DMS53 treated with DMSO at 0.1 percent for 48 hours (cell line): Measurements from ENCODE around the gene KIAA2012.
"Not testable (repeated sequence)": the region's sequence is repeated elsewhere in the genome, so short reads cannot be mapped to it uniquely, and the experiment has no call there.

Experiments
- DNase-seq: peaks from one replicate; lab custom pipeline; 2025; ENCODE audit not compliant: unreplicated experiment; lab: John Stamatoyannopoulos, UW

Gene KIAA2012

DNA sequence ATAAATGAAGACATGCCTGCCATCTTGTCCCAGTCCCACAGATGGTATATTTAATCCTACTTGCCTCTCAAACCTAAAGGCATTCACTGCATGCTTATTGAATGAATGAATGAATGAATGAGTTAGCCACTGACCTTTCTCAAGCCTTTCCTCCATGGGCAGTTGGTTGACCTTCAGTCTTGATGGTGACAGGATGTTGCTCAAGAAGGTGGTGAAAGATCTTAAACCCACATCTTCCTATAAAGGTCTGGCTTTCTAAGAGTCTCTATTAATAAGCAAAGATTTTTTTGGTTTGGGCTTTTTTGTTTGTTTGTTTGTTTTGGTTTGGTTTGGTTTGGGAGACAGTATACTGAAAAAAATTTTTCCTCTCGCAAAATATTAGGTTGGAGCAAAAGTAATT is 41.7 kb downstream of the KIAA2012 start:
- no peak for DNase-seq

DNA sequence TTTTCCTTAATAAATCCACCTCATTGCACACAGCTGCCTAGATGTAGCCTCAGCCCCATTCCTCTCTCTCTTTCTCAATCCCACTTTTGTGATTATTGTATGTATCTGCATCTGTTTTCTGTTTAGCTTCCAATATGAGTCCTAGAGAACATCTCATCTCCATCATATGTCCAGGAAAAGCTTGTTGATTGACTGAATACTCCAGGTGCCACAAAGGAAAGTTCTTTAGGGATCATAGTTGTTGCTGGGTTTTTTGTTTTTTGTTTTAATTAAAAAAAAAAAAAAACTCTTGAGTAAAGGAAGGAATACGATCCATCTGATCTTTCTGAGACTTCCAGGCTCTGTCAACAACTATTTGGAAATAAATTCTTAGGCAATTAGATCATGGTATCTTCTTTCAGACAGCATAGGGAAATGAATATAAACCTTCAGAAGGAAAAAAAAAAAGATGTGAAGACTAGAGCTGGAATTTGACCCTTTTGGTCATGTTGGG is 42.5 kb downstream of the KIAA2012 start:
- DNase-seq = no peak

DNA sequence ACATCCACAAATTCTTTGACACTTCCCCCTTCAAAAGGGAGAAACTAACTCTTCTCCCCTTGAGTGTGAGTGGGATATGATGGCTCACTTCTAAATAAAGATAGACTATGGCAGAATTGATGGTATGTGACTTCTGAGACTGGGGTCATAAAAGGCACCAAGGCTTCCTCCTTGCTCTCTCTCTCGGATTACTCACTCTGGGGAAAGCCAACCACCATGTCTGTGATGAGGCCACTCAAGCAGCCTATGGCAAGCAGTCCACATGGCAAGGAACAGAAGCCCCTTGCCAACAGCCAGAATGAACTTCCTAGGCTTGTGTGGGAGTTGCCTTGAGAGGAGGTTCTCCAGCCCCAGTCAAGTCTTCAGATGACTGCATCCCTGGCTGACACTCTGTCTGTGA is 43.6 kb downstream of the KIAA2012 start:
- no peak for DNase-seq

DNA sequence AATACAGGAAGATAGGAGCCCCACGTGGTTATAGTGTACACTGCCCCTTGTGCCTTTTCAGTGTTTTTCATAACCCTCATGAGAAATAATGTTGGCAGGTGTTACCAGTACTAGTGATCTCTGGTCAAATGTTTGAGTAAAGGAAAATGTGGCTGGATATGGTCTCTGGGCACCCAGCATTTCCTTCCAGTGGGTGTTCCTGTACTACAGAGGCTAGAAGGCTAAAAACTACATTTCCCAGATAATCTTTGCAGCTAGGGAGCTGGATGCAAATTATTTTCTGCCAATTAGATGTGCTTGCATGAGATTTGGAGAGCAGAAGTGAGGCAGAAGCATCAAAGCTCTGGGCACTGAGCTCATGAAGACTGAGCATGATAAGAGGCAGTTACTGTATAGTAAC is 45.1 kb downstream of the KIAA2012 start:
- no peak for DNase-seq

DNA sequence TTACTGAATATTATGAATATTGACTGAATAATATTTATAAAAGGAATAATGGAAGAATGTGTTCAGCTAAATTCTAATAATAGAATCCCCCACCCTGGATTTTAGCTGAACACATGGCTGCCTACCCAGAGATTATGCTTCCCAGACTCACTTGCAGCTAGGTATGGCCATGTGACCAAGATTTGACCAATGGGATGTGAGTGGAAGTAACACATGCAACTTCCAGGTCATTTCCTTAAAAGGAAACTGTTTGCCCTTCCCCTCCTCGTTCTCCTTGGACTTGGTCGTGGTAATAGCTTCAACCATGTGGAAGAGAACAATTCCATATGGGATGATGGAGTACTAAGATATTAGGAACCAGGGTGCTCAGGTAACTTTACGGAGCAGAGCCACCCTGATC is 47.8 kb downstream of the KIAA2012 start:
- no peak for DNase-seq

DNA sequence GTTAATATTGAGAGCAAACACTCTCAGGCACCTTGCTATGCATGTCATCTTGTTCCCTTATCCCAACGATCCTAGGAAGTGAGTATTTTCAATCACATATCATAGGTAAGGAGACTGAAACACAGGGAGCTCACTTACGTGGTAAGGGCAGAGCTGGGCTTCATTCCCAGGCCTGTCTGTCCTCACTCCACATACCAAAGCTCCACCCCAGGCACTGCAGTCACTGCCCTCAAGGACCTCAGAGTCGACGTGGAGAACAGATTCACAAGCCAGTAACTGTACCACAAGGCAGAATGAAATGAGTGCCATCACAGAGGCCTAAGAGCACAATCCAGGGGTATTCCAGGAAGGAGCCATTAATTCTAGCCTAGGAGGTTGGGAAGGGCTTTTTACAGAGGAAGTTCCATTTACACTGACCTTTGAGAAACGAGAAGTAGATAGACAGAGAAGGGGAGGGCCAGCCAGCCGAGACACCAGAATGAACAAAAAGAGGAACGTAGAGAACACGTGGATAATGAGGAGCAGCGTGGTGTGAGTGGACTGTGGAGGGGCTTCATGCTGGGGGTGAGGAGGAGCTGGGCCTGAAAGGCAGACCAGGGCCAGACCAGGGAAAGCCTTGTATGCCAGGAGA is 48.6 kb downstream of the KIAA2012 start:
- no peak for DNase-seq

DNA sequence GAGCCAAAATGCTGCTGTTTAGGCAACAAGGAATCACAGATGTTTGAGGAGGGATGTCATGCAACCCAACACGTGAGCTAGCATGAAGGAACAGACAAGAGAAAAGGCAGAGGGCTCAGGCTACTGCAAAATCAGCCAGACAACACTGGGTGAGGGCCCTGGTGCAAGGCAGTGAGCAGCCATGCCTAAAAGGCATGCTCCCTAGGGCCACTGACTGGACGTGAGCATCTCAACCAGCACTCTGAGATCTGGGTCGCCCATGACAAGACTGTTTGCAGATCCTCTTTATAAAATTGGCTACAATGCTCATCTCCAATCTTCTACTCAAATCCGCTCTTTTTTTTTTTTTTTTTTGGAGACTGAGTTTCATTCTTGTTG is 49.1 kb downstream of the KIAA2012 start:
- no peak for DNase-seq

DNA sequence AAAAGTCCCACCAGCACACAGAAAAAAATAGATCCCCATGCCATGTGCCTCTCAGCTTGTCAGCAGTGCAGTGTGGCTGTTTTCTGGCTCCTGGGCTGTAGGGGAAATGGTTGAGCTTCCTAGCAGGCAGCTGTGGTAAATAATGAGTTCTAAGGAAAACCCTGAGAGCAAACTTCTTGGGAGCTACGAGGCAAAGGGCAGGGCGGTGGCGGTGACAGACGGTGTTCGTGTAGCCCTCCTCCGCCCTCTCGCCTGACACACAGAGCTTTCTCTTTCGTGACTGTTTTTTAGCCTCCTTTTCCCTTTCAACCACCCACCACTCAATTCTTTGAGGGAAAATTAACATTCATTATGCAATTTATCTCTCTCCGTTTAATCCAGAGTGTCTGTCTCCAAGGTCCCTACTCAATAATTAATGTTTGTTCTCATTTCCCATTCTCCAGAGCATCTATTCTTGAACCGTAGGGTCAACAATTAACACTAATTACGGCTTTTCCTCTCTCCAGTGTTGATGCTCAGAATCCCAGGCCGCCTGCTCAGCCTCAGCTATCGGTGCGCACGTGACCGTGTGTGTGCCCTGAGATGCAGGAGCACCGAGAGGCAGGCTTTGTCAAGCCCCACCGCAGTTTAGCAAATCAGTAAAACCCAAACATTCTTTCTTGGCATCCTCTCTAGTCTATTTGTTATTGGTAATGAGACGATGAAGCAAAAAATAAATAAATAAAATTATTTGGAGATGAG is 50.1 kb downstream of the KIAA2012 start:
- DNase-seq = no peak

DNA sequence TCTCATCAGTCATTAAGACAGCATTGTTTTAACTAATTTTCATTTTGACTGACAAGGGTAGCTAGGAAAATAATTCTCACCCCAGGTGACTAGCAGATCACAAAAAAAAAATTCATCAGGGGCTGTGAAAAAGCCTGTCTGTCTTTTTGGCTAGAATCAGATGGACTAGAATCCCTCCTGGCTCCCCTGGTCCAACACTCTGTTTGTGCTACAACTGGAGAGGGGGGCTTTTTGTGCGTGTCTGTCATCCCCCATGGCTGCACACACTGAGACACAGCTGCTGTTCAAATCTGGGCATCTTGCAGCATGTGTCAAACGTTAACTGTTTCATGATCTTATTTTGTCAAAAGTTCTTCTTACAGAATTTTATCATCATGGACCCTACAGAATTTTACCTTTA is 51.2 kb downstream of the KIAA2012 start:
- DNase-seq = no peak

DNA sequence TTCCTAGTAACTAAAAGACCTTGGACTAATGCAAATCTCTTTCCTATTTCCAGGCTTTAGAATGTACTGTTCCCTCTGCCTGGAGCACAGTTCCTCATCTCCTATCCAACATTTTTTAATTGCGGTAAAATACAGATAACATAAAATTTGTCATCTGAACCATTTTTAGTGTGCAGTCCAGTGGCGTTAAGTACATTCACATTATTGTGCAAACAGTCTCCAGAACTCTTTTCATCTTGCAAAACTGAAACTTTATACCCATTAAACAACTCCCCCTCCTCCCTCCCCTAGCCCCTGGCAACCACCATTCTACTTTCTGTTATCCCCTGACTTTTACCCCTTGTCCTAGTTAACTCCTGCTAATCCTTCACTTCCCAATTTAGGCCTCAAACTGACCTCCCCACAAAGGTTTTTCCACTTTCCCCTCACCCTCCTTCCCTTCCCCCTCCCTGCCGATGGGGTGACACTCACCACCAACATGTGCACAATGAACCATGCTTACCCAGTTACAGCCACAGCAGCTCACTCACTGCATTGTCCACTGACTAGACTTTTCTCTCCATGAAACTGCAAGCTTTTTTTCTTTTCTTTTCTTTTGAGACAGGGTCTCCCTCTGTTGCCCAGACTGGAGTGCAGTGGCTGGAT is 54.8 kb downstream of the KIAA2012 start:
- DNase-seq = no peak

DNA sequence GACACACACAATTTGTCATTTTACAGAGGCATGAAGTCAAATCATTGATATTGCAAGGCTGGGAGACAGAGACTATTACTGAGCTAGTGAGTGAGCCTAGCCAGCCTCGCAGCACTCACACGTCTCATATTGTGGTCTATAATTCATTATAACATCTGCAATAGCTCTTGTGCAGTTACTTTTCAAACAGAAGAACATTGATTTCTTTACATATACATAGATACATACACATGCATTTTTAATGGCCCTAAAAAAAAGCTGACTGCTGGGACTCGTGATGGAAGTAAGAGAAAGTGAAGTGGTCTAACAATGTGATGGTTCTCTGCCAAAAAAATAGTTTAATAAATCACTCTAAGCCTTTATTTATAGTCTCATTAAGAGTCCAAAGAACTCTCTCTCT is 56.8 kb downstream of the KIAA2012 start:
- no peak for DNase-seq

DNA sequence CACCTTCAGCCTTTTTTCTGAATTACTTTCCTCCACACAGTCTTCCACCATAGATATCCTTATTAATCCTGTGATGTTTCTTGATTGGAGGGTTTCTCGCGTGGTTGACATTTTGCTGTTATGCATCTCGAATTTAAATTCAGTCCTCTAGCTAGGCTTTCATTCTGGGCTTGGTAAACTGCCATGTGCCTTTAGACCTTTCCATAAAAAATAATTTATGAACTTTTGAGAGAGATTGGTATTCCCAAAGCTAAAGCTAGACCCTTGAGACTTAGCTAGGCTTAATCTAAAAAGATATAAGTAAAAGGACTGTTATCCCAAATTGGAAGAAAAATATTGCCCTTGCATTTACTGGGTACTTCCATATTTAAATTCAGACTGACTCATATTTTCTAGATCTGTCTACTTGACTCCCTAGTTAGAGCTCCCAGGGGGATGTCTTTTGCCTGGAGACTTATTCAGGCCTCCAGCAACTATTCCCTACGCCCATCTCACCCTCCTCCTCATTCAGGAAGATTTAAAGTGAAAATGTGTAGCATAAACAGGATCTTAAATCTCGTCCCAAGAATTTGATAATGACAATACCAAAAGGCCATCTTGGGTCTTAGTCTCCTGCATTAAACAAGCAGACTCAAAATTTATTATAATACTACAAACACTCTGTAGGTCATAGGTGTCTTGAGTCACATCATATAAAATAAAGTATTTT is 60.3 kb downstream of the KIAA2012 start:
- DNase-seq = no peak

DNA sequence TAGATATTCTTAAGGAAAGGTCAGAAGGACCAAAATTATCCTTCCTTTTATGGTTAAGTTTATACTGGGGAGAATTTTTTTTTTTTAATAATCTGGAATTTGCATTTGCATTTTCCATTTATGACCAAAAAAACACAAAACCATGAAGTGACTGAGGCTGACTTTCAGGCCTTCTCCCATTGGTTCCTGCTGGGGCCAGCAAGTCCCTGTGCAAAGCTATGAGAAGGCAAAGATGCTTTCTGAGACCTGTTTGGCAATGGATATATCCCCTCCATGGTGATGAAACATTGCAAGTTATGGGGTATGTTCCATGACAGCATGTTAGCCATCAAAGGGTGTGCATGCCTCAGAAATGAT is 60.8 kb downstream of the KIAA2012 start:
- no peak for DNase-seq

DNA sequence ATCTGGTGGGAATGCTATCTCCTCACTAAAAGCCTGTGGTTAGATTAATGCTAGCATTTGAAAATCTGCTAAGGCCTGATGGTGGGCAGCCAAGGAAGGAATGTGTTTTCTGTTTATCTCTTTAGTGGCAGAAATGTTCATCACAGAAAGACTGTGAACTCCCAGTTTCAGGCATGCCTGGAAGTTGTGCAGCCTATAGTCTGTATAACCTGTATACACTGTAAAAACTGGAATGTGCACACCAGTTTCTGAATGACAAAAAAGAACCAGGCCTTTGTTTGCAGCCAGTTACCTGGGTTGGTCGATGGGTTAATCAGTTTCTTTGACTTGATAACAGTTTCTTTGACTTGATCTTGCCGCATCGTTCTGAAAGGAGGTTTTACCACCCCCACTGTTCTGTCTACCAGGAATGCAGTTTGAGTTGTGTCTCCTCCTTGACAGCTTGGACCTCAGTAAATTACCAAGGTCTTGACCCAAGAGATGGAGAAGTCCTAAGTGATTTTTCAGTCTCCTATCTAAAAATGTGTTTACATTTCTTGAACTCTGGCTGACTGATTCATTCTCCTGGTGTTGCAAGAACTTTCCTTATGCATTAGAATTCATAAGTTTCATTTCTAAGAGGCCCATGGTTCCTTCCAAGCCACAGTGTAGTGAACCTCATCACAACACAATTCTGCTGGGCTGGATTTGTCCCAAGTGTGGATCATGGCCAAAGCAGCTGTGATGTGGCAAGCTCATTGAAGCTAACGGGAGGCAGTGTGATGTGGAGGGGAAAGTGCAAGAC is 62.2 kb downstream of the KIAA2012 start:
- DNase-seq = no peak

DNA sequence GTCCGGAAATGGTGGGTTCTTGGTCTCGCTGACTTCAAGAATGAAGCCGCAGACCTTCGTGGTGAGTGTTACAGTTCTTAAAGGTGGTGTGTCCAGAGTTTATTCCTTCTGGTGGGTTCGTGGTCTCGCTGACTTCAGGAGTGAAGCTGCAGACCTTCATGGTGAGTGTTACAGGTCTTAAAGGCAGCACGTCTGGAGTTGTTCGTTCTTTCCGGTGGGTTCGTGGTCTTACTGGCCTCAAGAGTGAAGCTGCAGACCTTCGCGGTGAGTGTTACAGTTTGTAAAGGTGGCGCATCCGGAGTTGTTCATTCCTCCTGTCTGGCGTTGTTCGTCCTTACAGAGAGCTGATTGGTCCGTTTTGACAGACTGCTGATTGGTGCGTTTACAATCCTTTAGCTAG is 63.0 kb downstream of the KIAA2012 start:
- DNase-seq = not testable (repeated sequence)

DNA sequence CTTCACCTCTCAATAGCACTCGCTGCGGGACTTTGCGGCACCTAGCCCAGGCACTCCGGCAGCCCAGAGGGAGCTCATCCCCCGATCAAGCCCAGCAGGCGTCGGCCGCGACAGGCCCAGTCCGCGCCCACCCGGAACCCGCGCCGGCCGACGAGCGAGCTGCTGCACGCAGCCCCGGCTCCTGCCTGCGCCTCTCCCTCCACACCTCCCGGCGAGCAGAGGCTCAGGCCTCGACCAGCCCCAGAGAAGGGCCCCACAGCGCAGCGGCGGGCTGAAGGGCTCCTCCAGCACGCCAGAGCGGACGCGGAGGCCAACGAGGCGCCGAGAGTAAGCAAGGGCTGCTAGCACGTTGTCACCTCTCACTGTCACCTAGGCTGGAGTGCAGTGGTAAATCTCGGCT is 63.5 kb downstream of the KIAA2012 start:
- no peak for DNase-seq

DNA sequence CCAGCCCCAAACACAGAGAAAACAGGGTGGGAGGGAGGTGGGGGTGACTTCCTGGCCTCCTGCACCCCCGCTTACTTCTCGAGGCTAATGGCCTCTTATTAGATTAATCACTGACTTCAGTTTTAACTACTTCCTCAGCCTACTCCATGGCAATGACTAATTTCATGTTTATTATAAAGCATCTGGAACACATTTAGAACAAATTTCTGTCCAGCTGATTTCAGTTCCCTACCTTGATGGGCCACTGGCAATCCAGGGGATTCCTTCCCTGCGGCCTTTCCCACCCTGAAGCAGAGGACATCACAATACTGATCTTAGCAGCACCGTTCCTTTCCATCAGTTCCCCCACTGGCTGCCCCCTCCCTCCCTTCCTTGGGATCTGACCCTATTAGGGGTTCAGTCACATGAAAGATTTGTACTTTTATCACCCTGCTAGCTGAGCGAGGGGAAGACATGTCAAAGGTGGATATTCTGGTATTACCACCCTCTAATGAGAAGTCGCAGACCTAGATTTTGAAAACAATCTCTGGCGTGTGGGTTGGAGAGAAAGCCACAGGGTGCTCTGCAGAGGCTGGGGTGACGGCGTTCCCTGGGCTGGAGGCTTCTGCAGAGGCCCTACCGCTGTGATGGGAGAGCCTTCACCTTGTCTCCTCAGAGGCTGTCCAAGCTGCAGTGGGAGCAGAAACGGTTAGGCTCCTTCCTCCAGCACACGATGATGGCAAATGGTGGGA is 67.6 kb downstream of the KIAA2012 start:
- DNase-seq = no peak

DNA sequence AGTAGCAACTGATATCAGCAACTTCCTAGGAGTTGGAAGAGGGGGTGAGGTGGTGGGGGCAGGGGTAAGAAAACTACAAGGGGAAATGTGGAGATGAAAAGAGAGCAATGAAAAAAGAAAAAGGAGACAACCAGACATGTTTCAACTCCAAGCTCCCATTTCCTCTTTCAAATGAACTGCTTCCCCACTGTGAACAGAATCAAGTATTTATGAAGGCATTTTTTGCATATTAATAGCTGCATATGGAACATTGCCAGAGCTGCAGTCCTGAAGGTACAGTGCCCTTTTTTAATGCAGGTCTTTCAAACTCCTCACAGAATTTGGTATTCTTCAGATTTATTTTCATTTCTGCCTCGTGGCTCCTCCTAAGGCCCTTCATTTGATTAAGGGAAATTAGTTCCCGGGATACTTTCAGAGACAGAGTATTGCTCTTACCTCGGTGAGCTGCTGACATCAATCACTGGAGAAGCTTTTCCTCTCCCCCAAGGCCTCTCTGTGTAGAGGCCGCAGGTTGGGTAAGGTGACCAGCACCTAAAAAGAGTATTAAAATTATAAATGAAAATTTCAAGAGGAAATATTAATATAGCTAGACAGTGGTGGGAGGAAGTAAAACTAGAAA is 68.4 kb downstream of the KIAA2012 start:
- no peak for DNase-seq

DNA sequence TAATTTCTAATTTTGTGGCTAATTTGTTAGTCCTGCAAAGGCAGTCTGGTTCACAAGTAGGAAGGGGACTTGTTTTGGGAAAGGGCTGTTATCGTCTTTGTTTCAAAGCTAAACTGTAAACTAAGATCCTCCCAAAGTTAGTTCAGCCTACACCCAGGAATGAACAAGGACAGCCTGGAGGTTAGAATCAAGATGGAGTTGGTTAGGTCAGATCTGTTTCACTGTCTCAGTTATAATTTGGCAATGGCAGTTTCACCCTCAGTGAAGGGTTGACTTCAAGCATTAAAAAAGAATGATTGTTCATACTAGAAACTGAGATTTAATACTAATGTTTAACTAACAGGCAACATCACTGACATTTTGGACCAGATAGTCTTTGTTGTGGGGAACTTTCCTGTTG is 69.5 kb downstream of the KIAA2012 start:
- no peak for DNase-seq

DNA sequence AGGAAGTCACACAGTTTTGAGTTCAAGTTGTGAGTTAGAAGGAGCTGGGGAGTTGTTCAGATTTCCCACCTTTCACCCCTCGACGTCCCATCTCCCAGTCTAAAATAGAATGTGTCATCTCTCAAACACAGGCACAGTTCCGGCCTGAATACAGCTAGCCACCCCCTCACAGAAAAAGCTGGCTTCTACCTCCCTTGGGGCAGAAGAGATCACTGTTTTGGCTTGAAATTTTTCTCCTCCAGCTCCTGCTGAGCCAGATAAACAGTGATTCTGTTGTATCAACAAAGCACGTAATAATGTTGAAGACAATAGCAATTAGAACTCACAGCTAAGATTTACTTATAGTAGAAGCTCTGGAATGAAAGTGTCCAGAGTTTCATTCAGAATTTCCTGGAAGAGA is 74.7 kb downstream of the KIAA2012 start:
- no peak for DNase-seq
